IMR-90 (cell line): Measurements from ENCODE around the gene PIGZ. TPM values are rescaled to one million over a fixed set of nuclear protein-coding genes. Genes with fewer than 3 reads are reported as not detected.

Experiments
- ATAC-seq: fragments of 200-7000 bp; cut with Tn5 transposase; 2 replicates; pipeline ENCODE4 v1.9.1; 2020; ENCODE audit warnings: low read depth, mild to moderate bottlenecking, moderate library complexity
- BruUV-seq: library from RNA; stranded (reverse); fragments of 400-500 nt; replicated peaks from 2 replicates; lab custom pipeline; 2021; lab: Mats Ljungman, UMichigan
- CTCF ChIA-PET: fragments of 300-600 bp; formaldehyde crosslinking; extraction: SDS; loops from one replicate; lab custom pipeline; 2021; ENCODE audit warnings: antibody characterized with exemption; lab: Yijun Ruan, JAX
- POLR2A ChIA-PET: fragments of 300-600 bp; sonication (Branson Sonifier 250); formaldehyde crosslinking; loops from one replicate; lab custom pipeline; 2022; ENCODE audit warnings: antibody characterized with exemption; ENCODE audit not compliant: unreplicated experiment; lab: Charles Lee
- DNase-seq: peaks from one replicate; pipeline ENCODE4 v3.0.0; 2013
- H2AFZ ChIP-seq: replicated peaks from 2 replicates; pipeline ENCODE3; 2013; ENCODE audit warnings: low read length, mild to moderate bottlenecking; ENCODE audit not compliant: poor library complexity
- H2AK5ac ChIP-seq: 2 replicates; pipeline ENCODE4 v1.6.1; 2013; ENCODE audit warnings: low read depth, low read length, inconsistent platforms
- H2AK9ac ChIP-seq: replicated peaks from 2 replicates; pipeline ENCODE3; 2013; ENCODE audit warnings: mild to moderate bottlenecking, low read depth, low read length, moderate library complexity; ENCODE audit not compliant: poor library complexity
- H2BK120ac ChIP-seq: 2 replicates; pipeline ENCODE4 v1.6.1; 2013; ENCODE audit warnings: low read depth, low read length, inconsistent platforms
- H2BK15ac ChIP-seq: 3 replicates; pipeline ENCODE4 v1.6.1; 2013; ENCODE audit warnings: low read depth, low read length, inconsistent platforms
- H2BK20ac ChIP-seq: 2 replicates; pipeline ENCODE4 v1.6.1; 2013; ENCODE audit warnings: low read depth, mild to moderate bottlenecking, inconsistent platforms, low read length, moderate library complexity
- H2BK5ac ChIP-seq: 2 replicates; pipeline ENCODE4 v1.6.1; 2013; ENCODE audit warnings: mild to moderate bottlenecking, low read depth, low read length, inconsistent platforms; ENCODE audit not compliant: poor library complexity, severe bottlenecking
- H3K14ac ChIP-seq: replicated peaks from 2 replicates; pipeline ENCODE4 v1.6.1; 2013; ENCODE audit warnings: low read depth, low read length, inconsistent platforms
- H3K18ac ChIP-seq: 2 replicates; pipeline ENCODE4 v1.6.1; 2013; ENCODE audit warnings: low read depth, low read length, control low read depth
- H3K23ac ChIP-seq: 2 replicates; pipeline ENCODE4 v1.6.1; 2013; ENCODE audit warnings: low read depth, low read length, inconsistent platforms
- H3K27ac ChIP-seq: 2 replicates; pipeline ENCODE4 v1.5.1; 2013; ENCODE audit warnings: mild to moderate bottlenecking, control low read depth, low read length; ENCODE audit not compliant: insufficient read depth
- H3K27me3 ChIP-seq: 2 replicates; pipeline ENCODE4 v1.6.1; 2013; ENCODE audit warnings: low read length; ENCODE audit not compliant: control insufficient read depth, insufficient read depth
- H3K36me3 ChIP-seq: 2 replicates; pipeline ENCODE4 v1.6.1; 2013; ENCODE audit warnings: low read length, mixed read lengths; ENCODE audit not compliant: control insufficient read depth, insufficient read depth
- H3K4ac ChIP-seq: 2 replicates; pipeline ENCODE4 v1.6.1; 2013; ENCODE audit warnings: low read depth, low read length, inconsistent platforms
- H3K4me1 ChIP-seq: 2 replicates; pipeline ENCODE4 v1.6.1; 2013; ENCODE audit warnings: low read length, mixed read lengths; ENCODE audit not compliant: control insufficient read depth, insufficient read depth
- H3K4me2 ChIP-seq: 2 replicates; pipeline ENCODE4 v1.6.1; 2013; ENCODE audit warnings: low read depth, mild to moderate bottlenecking, control low read depth, low read length, moderate library complexity
- H3K4me3 ChIP-seq: 2 replicates; pipeline ENCODE4 v1.5.1; 2013; ENCODE audit warnings: low read depth, mild to moderate bottlenecking, control low read depth, low read length, moderate library complexity; ENCODE audit not compliant: insufficient read depth
- H3K56ac ChIP-seq: 2 replicates; pipeline ENCODE4 v1.6.1; 2013; ENCODE audit warnings: low read length, inconsistent platforms; ENCODE audit not compliant: insufficient read depth; ENCODE audit errors: extremely low read depth
- H3K79me1 ChIP-seq, 2 experiments: 2 replicates each; pipeline ENCODE4 v1.6.1; 2013; ENCODE audit warnings: low read length in 2 of 2, inconsistent platforms in 1 of 2, low read depth in 1 of 2
- H3K9ac ChIP-seq: 2 replicates; pipeline ENCODE4 v1.6.1; 2013; ENCODE audit warnings: low read depth, low read length, control low read depth
- H3K9me1 ChIP-seq: 2 replicates; pipeline ENCODE4 v1.6.1; 2013; ENCODE audit warnings: low read length, inconsistent platforms; ENCODE audit not compliant: insufficient read depth
- H3K9me3 ChIP-seq: 2 replicates; pipeline ENCODE4 v1.6.1; 2013; ENCODE audit warnings: low read length; ENCODE audit not compliant: control insufficient read depth, insufficient read depth
- H4K20me1 ChIP-seq: 2 replicates; pipeline ENCODE4 v1.6.1; 2013; ENCODE audit warnings: low read length, inconsistent platforms; ENCODE audit not compliant: insufficient read depth
- H4K5ac ChIP-seq: 2 replicates; pipeline ENCODE4 v1.6.1; 2013; ENCODE audit warnings: mild to moderate bottlenecking, low read depth, low read length, control low read depth
- H4K8ac ChIP-seq, 2 experiments: 2 replicates each; pipeline ENCODE4 v1.6.1; 2013; ENCODE audit warnings: low read depth in 2 of 2, low read length in 2 of 2, control low read depth in 1 of 2, inconsistent platforms in 1 of 2
- H4K91ac ChIP-seq: 2 replicates; pipeline ENCODE4 v1.6.1; 2013; ENCODE audit warnings: low read depth, low read length, inconsistent platforms; ENCODE audit not compliant: insufficient read depth
- CEBPB ChIP-seq: IDR thresholded peaks from 2 replicates; pipeline ENCODE4 v1.6.1; 2012; ENCODE audit warnings: low read depth, low read length, improper control_type of control experiment
- MAZ ChIP-seq: IDR thresholded peaks from 2 replicates; pipeline ENCODE4 v1.6.1; 2012; ENCODE audit warnings: low read depth, mild to moderate bottlenecking, low read length, improper control_type of control experiment, moderate library complexity, borderline replicate concordance
- NFE2L2 ChIP-seq: fragments of 150-350 bp; IDR thresholded peaks from 2 replicates; pipeline ENCODE4 v1.6.1; 2016; ENCODE audit warnings: low read depth, mild to moderate bottlenecking, low read length
- RCOR1 ChIP-seq: IDR thresholded peaks from 2 replicates; pipeline ENCODE4 v1.6.1; 2012; ENCODE audit warnings: mild to moderate bottlenecking, low read length, improper control_type of control experiment; ENCODE audit not compliant: insufficient replicate concordance
- RFX5 ChIP-seq: IDR thresholded peaks from 2 replicates; pipeline ENCODE4 v1.8.0; 2012; ENCODE audit warnings: low read depth, mild to moderate bottlenecking, low read length, moderate library complexity
- SMC3 ChIP-seq: fragments of 150-350 bp; IDR thresholded peaks from 2 replicates; pipeline ENCODE4 v1.6.1; 2016; ENCODE audit warnings: low read depth, mild to moderate bottlenecking, antibody characterized with exemption, low read length, moderate library complexity
- WGBS, 2 experiments: methylation state at CpG; one replicate each; pipeline versions ENCODE4 v1.1.5 to v1.1.7; 2013; ENCODE audit warnings: missing lambda C conversion rate in 2 of 2; ENCODE audit not compliant: insufficient read length in 1 of 2; ENCODE audit errors: extremely low coverage in 2 of 2; 5-methylcytosine and 5-hydroxymethylcytosine counted together
- dilution Hi-C: fragments of 300-500 bp; cut with HindIII; formaldehyde crosslinking; loops from one replicate; pipeline ENCODE4 v1.14.3; 2018; ENCODE audit warnings: low sequenced_read_pairs; ENCODE audit not compliant: unreplicated experiment
- in situ Hi-C: fragments of 300-500 bp; cut with MboI; formaldehyde crosslinking; loops from 3 replicates; pipeline ENCODE4 v1.14.3; 2019; ENCODE audit warnings: low sequenced_read_pairs, inconsistent platforms, mixed read lengths
- intact Hi-C: fragments of 100-400 bp; cut with micrococcal nuclease; formaldehyde crosslinking; loops from 2 replicates; pipeline ENCODE4 v1.10.0; 2022
- polyA plus RNA-seq, 3 experiments: library from polyadenylated mRNA; depleted of rRNA; stranded (reverse); fragments of >200 nt; gene quantifications; 2 replicates each; pipeline ENCODE4 v1.2.3, GENCODE V29; 2012; ENCODE audit warnings: low replicate concordance in 1 of 3
- total RNA-seq: library from RNA; depleted of rRNA; stranded (reverse); fragments of >200 nt; gene quantifications from 2 replicates; pipeline ENCODE4 v1.2.3, GENCODE V29; 2012

The PIGZ gene
- total and polyA plus RNA-seq, 2 of the 4 experiments (the other 2 are of a cell fraction), result 0.18 to 0.86 TPM

DNA sequence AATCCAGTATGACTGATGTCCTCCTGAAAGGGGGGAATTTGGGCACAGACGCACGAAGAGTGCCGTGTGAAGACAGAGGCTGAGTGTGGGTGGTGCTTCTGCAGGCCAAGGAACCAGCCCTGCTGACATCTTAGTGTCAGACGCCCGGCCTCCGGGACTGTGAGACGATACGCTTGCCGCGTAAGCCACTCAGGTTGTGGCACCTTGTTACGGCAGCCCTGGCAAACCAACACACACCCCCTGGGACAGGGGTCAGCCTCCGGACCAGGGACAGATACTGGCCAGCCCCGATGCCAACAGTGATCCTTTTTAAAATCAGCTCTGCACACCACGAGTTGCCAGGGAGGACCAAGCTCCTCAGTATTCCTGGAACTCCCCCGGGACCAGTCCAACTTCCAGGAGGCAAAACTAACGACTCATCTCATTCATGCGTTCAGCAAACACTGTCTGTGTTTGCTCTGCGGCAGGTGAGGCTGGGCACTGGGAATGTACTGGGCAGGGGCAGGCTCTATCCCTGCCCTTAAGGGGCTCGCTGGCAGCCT, 21.2 kb upstream of the PIGZ start:
- WGBS, 2 experiments, result 20% methylated on average over 1 of the region's 19 CpGs; no CpG with 5 or more reads in 1 of the 2 experiments
- ChIA-PET CTCF (interaction anchor here (1.1 kb wide), 1 partner anchor 12 kb away, joined by 3 read pairs; no protein-coding TSS in a partner anchor), POLR2A (no interaction called here)
- Histone ChIP-seq H3K9me3 (no peaks in the 10 kb centered on the region), H2AFZ (no peak overlapping the region), H3K27me3 (peaks cover 45% of the 10 kb centered on the region), H2AK5ac (no peak overlapping the region), H3K36me3 (no peaks in the 10 kb centered on the region), H3K18ac (no peak overlapping the region), H2BK5ac (no peak overlapping the region), H4K20me1 (no peaks in the 10 kb centered on the region), H3K4me1 (no peaks in the 10 kb centered on the region), H3K9me1 (no peaks in the 10 kb centered on the region), H2BK120ac (no peak overlapping the region), H2BK20ac (no peak overlapping the region), H3K9ac (no peak overlapping the region), H3K27ac (no peak overlapping the region), H4K91ac (no peak overlapping the region), H2AK9ac (no peak overlapping the region), H3K4me3 (no peak overlapping the region), H4K8ac (no peak overlapping the region), H3K56ac (peak overlapping the region; percentile 16; the same call in 1 of the 2 replicates), H3K4ac (no peak overlapping the region), H3K79me1 (no peaks in the 10 kb centered on the region), H3K14ac (no peak overlapping the region), H2BK15ac (no peak overlapping the region), H3K4me2 (no peak overlapping the region), H3K23ac (no peak overlapping the region), H4K5ac (no peak overlapping the region)
- in situ Hi-C loops, result no loop called here
- intact Hi-C loops, result no loop called here
- TF ChIP-seq MAZ, result no peak
- no peak for TF ChIP-seq RFX5
- no peak for TF ChIP-seq NFE2L2
- no peak for TF ChIP-seq CEBPB
- TF ChIP-seq SMC3, result no peak
- TF ChIP-seq RCOR1, result no peak
- DNase-seq (no peak), ATAC-seq (no peak)
- dilution Hi-C loops, result no loop called here
- no TSS peak for BruUV-seq
